Activated T-cell treated with anti-CD3 and anti-CD28 coated beads for 24 hours (primary cell): ENCODE results near the gene SUN3.
A peak's percentile ranks its signal among the peaks of the same experiment; 100 is the strongest.

ENCODE experiments used
- DNase-seq: peaks from one replicate; pipeline ENCODE4 v3.0.0-alpha.2; 2020; ENCODE audit warnings: low read depth

SUN3 gene, protein sequence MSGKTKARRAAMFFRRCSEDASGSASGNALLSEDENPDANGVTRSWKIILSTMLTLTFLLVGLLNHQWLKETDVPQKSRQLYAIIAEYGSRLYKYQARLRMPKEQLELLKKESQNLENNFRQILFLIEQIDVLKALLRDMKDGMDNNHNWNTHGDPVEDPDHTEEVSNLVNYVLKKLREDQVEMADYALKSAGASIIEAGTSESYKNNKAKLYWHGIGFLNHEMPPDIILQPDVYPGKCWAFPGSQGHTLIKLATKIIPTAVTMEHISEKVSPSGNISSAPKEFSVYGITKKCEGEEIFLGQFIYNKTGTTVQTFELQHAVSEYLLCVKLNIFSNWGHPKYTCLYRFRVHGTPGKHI

GRCh38 chr7:48028938-48029337 is at the start of gene SUN3:
Gene SUN3 (minus strand): TSS chr7:48029107. CDS start chr7:48028938, 169 bp downstream.
- DNase-seq, result no peak

DNA sequence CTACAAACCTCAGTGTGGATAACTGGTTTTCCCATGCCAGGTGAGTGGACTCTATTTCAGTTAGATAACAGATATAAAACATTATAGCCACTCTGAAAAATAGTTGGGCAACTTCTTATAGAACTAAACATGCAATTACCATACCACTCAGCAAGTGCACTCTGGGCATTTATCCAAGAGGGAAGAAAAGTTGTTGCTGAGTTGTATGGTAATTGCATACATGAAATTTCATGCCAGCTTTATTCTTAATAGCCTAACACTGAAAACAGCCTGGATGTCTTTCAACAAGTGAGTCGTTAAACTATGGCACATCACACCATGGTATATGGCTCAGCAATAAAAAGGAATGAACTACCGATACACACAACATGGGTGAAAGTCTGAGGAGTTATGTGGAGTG is 49.6 kb upstream of the SUN3 start:
- DNase-seq, result no peak

DNA sequence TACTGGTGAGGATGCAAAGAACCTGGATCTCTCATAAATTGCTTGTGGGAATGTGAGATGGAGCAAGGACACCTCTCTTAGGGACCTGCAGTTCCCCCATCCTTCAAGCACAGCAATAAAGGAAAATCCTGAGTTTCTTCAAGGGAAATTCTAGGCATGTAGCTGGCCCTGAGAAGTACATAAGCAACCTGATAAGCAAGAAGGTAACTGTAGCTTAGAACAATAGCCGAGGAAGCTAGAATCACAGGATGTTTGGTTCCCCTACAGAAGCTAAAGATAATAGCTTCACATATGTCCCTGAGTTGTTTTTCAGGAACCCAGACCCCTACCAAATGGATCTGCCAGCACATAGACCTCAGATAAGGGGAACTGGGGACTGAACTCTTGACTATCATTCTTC is 48.5 kb upstream of the SUN3 start:
- DNase-seq, result no peak

- DNase-seq, result no peak
These were observed 45.3 kb upstream of the SUN3 start for GRCh38 chr7:48074204-48074654.

GRCh38 chr7:48067475-48067874 is 38.6 kb upstream of the SUN3 start:
- DNase-seq, result no peak

DNA sequence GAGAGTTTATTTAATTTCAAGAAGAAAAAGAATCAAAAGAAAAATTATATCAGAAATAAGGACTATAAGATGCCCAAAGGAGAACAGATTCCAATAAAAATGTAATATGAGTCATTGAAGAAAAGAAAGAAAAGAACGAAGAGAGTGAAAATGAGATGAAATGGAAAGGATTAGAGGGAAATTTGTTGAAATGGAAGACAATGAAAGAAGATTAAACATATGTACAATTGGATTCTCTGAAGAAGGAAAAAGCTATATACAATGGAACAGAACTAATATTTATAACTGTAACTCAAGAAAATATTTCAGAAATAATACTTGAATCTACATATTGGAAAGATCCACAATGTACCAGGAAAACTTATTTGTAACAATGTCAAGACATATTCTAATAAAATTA is 35.1 kb upstream of the SUN3 start:
- DNase-seq, result no peak

GRCh38 chr7:48059706-48060105 is 30.8 kb upstream of the SUN3 start:
- DNase-seq, result no peak

DNA sequence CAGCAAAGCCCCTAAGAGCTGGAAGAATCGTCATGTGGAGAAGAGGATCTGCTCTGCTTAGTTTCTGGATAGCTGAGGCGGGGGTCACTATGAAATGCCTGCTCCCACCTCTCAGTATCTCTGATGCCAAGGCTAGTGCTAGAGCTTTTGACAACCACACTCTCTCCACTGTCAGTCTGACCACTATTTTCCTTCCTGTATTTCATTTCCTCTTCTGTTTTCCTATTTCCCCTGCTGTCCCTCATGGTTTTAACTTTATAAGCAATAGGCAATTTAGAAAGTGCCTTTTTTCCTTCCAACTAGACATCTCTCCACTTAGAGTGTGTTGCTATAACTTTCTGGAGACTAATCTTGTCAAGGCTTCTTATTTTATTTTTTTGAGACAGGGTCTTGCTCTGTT is 30.1 kb upstream of the SUN3 start:
- no peak for DNase-seq

GRCh38 chr7:48053736-48054135 is 24.8 kb upstream of the SUN3 start:
- DNase-seq, result no peak

- no peak for DNase-seq
These were observed 23.8 kb upstream of the SUN3 start for GRCh38 chr7:48052748-48053147.

- no peak for DNase-seq
These were observed 20.9 kb upstream of the SUN3 start for GRCh38 chr7:48049850-48050249.

- DNase-seq, result no peak
These were observed 19.2 kb upstream of the SUN3 start for GRCh38 chr7:48048113-48048512.

- no peak for DNase-seq
These were observed 17.6 kb upstream of the SUN3 start for GRCh38 chr7:48046458-48046857.

DNA sequence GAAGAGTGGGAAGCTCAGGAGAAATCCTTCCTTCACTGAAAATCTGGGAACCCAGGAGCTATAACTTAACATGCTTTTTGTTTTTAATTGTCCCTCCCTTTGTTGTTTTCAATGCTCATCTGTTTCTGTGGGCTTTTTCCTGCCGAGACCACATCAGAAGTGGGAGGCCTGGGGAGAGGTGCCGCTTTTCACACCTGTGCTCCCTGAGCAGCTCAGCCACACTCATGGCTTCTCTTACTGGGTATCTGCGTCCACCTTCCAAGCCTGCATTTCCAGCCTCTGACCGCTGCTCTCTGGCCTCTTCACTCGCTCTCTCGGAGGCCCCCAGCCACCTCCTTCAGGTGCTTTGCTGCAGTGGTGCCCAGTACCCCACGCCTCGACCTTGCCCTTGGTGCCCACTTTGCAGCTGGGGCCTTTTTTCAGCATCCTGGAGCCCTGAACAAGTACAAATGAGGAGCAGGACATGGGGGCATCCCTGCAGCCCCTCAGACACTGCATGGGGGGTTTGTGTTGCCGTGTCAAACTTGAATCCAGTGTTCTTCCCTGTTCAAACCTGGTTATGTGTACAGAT is 16.4 kb upstream of the SUN3 start:
- no peak for DNase-seq

GRCh38 chr7:48042636-48043035 is 13.7 kb upstream of the SUN3 start:
- no peak for DNase-seq

DNA sequence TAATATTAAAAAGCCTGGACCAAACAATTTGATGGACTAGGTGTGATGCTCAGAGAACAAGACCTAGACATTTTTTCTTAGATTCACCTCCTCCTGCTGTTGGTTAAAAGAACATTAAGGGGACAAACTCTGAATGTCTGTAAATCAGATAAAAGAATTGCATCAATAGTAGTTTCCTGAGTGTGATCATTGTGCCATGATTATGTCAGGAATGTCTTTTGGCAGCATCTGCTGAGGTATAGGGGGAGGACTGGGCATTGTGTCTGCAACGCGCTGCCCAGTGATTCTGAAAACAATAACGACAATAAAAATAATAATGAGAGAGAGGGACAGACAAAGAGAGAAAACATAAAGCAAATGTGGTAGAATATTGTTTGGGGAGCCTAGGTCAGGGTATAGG is 13.3 kb upstream of the SUN3 start:
- no peak for DNase-seq

- DNase-seq, result no peak
These were observed 12.7 kb upstream of the SUN3 start for GRCh38 chr7:48041653-48041970.

DNA sequence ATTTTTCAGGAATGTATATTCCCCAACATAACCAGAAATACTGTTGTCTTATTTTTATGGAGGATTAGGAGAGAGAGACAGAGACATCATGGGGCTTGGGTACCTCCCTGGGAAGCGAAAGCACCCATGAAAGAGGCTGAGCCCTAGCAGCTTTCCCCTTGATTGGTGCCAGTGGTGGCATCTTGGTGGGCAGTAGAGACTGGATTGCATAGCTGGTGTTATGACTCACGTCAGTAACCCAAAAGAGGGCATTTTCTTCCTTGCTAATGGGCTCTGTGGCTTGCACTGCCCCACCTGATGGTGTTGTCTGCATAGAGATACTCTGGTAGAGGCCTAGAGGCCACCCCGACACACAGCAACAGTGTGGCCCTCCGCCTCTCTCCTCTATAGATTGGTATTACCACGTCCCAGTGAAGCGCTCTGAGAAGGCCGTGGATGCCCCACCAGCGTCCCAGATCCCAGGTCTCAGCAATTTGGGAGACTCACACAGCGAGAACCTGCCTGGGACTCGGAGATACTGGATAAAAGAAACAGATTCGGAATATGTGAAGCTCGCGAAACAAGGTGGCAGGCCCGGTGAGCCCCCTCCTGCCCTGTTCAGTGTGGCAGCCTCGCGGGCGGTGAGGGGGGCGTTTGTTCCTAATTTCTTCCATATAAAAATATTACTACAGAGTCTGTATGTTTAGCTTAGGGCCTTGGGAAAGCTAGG is 12.2 kb upstream of the SUN3 start:
- no peak for DNase-seq

GRCh38 chr7:48038815-48039506 is 10.1 kb upstream of the SUN3 start:
- DNase-seq, result no peak

DNA sequence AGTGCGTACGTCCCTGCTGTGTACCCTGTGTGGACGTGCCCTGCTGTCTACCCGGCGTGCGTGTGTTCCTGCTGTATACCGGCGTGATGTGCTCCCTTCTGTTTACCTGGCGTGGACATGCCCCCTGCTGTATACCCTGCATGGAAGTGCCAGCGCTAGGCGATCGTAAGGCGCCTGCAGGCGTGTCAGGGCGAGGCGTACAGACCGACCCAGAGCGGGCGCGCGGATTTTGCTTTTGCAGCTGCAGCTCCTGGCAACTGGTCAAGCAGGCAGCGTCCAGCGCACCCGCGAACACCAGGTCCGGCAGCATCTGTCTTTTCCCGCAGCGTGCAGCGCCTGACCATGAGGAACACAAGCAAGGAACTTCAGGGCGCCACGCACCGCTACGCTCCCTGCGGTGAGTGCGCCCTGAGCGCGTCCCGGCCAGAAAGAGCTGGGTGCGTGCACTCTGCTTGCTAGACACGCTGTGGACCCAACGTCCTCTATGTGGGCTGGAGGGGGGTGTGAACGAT is 7.1 kb upstream of the SUN3 start:
- DNase-seq, result no peak

- peak; percentile 79 for DNase-seq
These were observed 6.5 kb upstream of the SUN3 start, which contains the start of gene C7orf57 for GRCh38 chr7:48035301-48035966. Gene C7orf57 (plus strand): TSS chr7:48035543. CDS start chr7:48036309, 766 bp downstream.

GRCh38 chr7:48033922-48034321 is 5.0 kb upstream of the SUN3 start:
- DNase-seq, result no peak
